ENCODE results near the gene CYP4F3.
"Not testable (repeated sequence)": the region's sequence is repeated elsewhere in the genome, so short reads cannot be mapped to it uniquely, and the experiment has no call there.

CYP4F3 gene

GRCh38 chr19:15607978-15608925 lies 32.4 kb upstream of the CYP4F3 start:
- not testable (repeated sequence) for H3K79me1 ChIP-seq (ENCODE audit: low read length); H3K4me2 ChIP-seq (ENCODE audit: low read length); H3K56ac ChIP-seq (ENCODE audit: low read length); H2BK15ac ChIP-seq (replicated peaks; ENCODE audit: low read depth); H3K36me3 ChIP-seq (ENCODE audit: control insufficient read depth, insufficient read depth, low read length); H3K9ac ChIP-seq (ENCODE audit: low read length); H2BK5ac ChIP-seq (ENCODE audit: low read length); H3K23ac ChIP-seq (ENCODE audit: low read length); H2AK5ac ChIP-seq (ENCODE audit: low read length); DNase-seq; H3K4ac ChIP-seq (ENCODE audit: low read depth, low read length); H3K4me3 ChIP-seq (ENCODE audit: low read length); H4K5ac ChIP-seq (ENCODE audit: low read length); H4K8ac ChIP-seq (ENCODE audit: low read depth, low read length); H3K18ac ChIP-seq (ENCODE audit: low read length); H3K27me3 ChIP-seq (ENCODE audit: insufficient read depth, low read length, poor library complexity); H3K27ac ChIP-seq (ENCODE audit: low read depth, low read length); H2BK120ac ChIP-seq (ENCODE audit: low read depth, low read length); H3K79me2 ChIP-seq (ENCODE audit: control insufficient read depth, insufficient read depth, low read length); H3K4me1 ChIP-seq (ENCODE audit: control insufficient read depth, low read depth, low read length)
- WGBS (ENCODE audit: extremely low coverage, insufficient coverage, low lambda C conversion rate) = no CpG with 5 or more reads among the region's 27 CpGs

- no peaks in the 10 kb centered on the region for H3K4me1 ChIP-seq (ENCODE audit: control insufficient read depth, low read depth, low read length)
- H3K27ac ChIP-seq (ENCODE audit: low read depth, low read length) = no peak overlapping the region
- no peak overlapping the region for H3K23ac ChIP-seq (ENCODE audit: low read length)
- H3K56ac ChIP-seq (ENCODE audit: low read length) = no peak overlapping the region
- no CpG with 5 or more reads among the region's 8 CpGs for WGBS (ENCODE audit: extremely low coverage, insufficient coverage, low lambda C conversion rate)
- H3K27me3 ChIP-seq (ENCODE audit: insufficient read depth, low read length, poor library complexity) = no peaks in the 10 kb centered on the region
- H2BK120ac ChIP-seq (ENCODE audit: low read depth, low read length) = no peak overlapping the region
- no peak overlapping the region for H3K4ac ChIP-seq (ENCODE audit: low read depth, low read length)
- H4K5ac ChIP-seq (ENCODE audit: low read length) = no peak overlapping the region
- H4K8ac ChIP-seq (ENCODE audit: low read depth, low read length) = no peak overlapping the region
- no peaks in the 10 kb centered on the region for H3K36me3 ChIP-seq (ENCODE audit: control insufficient read depth, insufficient read depth, low read length)
- no peak overlapping the region for H3K4me3 ChIP-seq (ENCODE audit: low read length)
- no peak overlapping the region for H3K9ac ChIP-seq (ENCODE audit: low read length)
- no peak for DNase-seq
- no peak overlapping the region for H3K4me2 ChIP-seq (ENCODE audit: low read length)
- no peak overlapping the region for H2BK5ac ChIP-seq (ENCODE audit: low read length)
- H3K18ac ChIP-seq (ENCODE audit: low read length) = no peak overlapping the region
- H3K79me1 ChIP-seq (ENCODE audit: low read length) = no peaks in the 10 kb centered on the region
- no peak overlapping the region for H2AK5ac ChIP-seq (ENCODE audit: low read length)
- no peaks in the 10 kb centered on the region for H3K79me2 ChIP-seq (ENCODE audit: control insufficient read depth, insufficient read depth, low read length)
- H2BK15ac ChIP-seq (replicated peaks; ENCODE audit: low read depth) = no peak overlapping the region
Observed at GRCh38 chr19:15609261-15609660, 31.4 kb upstream of the CYP4F3 start.

- H4K5ac ChIP-seq (ENCODE audit: low read length) = no peak overlapping the region
- H3K4me1 ChIP-seq (ENCODE audit: control insufficient read depth, low read depth, low read length) = no peaks in the 10 kb centered on the region
- H3K36me3 ChIP-seq (ENCODE audit: control insufficient read depth, insufficient read depth, low read length) = no peaks in the 10 kb centered on the region
- no peak overlapping the region for H2BK120ac ChIP-seq (ENCODE audit: low read depth, low read length)
- H3K27ac ChIP-seq (ENCODE audit: low read depth, low read length) = no peak overlapping the region
- H3K18ac ChIP-seq (ENCODE audit: low read length) = no peak overlapping the region
- no peak overlapping the region for H4K8ac ChIP-seq (ENCODE audit: low read depth, low read length)
- no peak overlapping the region for H2AK5ac ChIP-seq (ENCODE audit: low read length)
- no peak overlapping the region for H3K23ac ChIP-seq (ENCODE audit: low read length)
- H3K56ac ChIP-seq (ENCODE audit: low read length) = no peak overlapping the region
- H3K27me3 ChIP-seq (ENCODE audit: insufficient read depth, low read length, poor library complexity) = no peaks in the 10 kb centered on the region
- no peak overlapping the region for H3K4me3 ChIP-seq (ENCODE audit: low read length)
- DNase-seq = no peak
- H2BK15ac ChIP-seq (replicated peaks; ENCODE audit: low read depth) = no peak overlapping the region
- no peak overlapping the region for H3K9ac ChIP-seq (ENCODE audit: low read length)
- H2BK5ac ChIP-seq (ENCODE audit: low read length) = no peak overlapping the region
- no peaks in the 10 kb centered on the region for H3K79me2 ChIP-seq (ENCODE audit: control insufficient read depth, insufficient read depth, low read length)
- no peak overlapping the region for H3K4ac ChIP-seq (ENCODE audit: low read depth, low read length)
- no CpG with 5 or more reads among the region's 5 CpGs for WGBS (ENCODE audit: extremely low coverage, insufficient coverage, low lambda C conversion rate)
- no peak overlapping the region for H3K4me2 ChIP-seq (ENCODE audit: low read length)
- no peaks in the 10 kb centered on the region for H3K79me1 ChIP-seq (ENCODE audit: low read length)
Observed at GRCh38 chr19:15612342-15612741, 28.4 kb upstream of the CYP4F3 start.

- no peak overlapping the region for H3K9ac ChIP-seq (ENCODE audit: low read length)
Observed at GRCh38 chr19:15613338-15613737, 27.4 kb upstream of the CYP4F3 start.

GRCh38 chr19:15614507-15615379 lies 26.0 kb upstream of the CYP4F3 start, which contains the start of gene CYP4F8:
CYP4F8 (plus strand) TSS chr19:15615218; CDS start chr19:15615617, 399 bp downstream.
- Histone ChIP-seq H3K36me3 (ENCODE audit: control insufficient read depth, insufficient read depth, low read length) (no peaks in the 10 kb centered on the region), H2BK15ac (replicated peaks; ENCODE audit: low read depth) (no peak within 1 kb of the TSS), H3K18ac (ENCODE audit: low read length) (no peak within 1 kb of the TSS), H3K56ac (ENCODE audit: low read length) (no peak within 1 kb of the TSS), H3K4ac (ENCODE audit: low read depth, low read length) (no peak within 1 kb of the TSS), H3K27me3 (ENCODE audit: insufficient read depth, low read length, poor library complexity) (no peaks in the 10 kb centered on the region), H2BK5ac (ENCODE audit: low read length) (no peak within 1 kb of the TSS), H3K23ac (ENCODE audit: low read length) (no peak within 1 kb of the TSS), H3K4me3 (ENCODE audit: low read length) (no peak within 1 kb of the TSS), H3K79me1 (ENCODE audit: low read length) (no peaks in the 10 kb centered on the region), H3K4me2 (ENCODE audit: low read length) (no peak within 1 kb of the TSS), H3K27ac (ENCODE audit: low read depth, low read length) (no peak within 1 kb of the TSS), H3K4me1 (ENCODE audit: control insufficient read depth, low read depth, low read length) (no peaks in the 10 kb centered on the region), H2AK5ac (ENCODE audit: low read length) (no peak within 1 kb of the TSS), H2BK120ac (ENCODE audit: low read depth, low read length) (no peak within 1 kb of the TSS), H3K9ac (ENCODE audit: low read length) (no peak within 1 kb of the TSS), H4K5ac (ENCODE audit: low read length) (no peak within 1 kb of the TSS), H4K8ac (ENCODE audit: low read depth, low read length) (no peak within 1 kb of the TSS), H3K79me2 (ENCODE audit: control insufficient read depth, insufficient read depth, low read length) (no peaks in the 10 kb centered on the region)
- no peak for DNase-seq
- WGBS (ENCODE audit: extremely low coverage, insufficient coverage, low lambda C conversion rate) = no CpG with 5 or more reads among the region's 8 CpGs

More at GRCh38 chr19:15613338-15613737, 27.4 kb upstream of the CYP4F3 start:
- H3K56ac ChIP-seq (ENCODE audit: low read length) = no peak overlapping the region
- H3K4me2 ChIP-seq (ENCODE audit: low read length) = no peak overlapping the region
- no peaks in the 10 kb centered on the region for H3K27me3 ChIP-seq (ENCODE audit: insufficient read depth, low read length, poor library complexity)
- no peak overlapping the region for H2AK5ac ChIP-seq (ENCODE audit: low read length)
- H3K4ac ChIP-seq (ENCODE audit: low read depth, low read length) = no peak overlapping the region
- no peak overlapping the region for H2BK120ac ChIP-seq (ENCODE audit: low read depth, low read length)
- H3K4me1 ChIP-seq (ENCODE audit: control insufficient read depth, low read depth, low read length) = no peaks in the 10 kb centered on the region
- H4K8ac ChIP-seq (ENCODE audit: low read depth, low read length) = no peak overlapping the region
- H2BK5ac ChIP-seq (ENCODE audit: low read length) = no peak overlapping the region
- H3K18ac ChIP-seq (ENCODE audit: low read length) = no peak overlapping the region
- WGBS (ENCODE audit: extremely low coverage, insufficient coverage, low lambda C conversion rate) = no CpG with 5 or more reads among the region's 3 CpGs
- H3K79me2 ChIP-seq (ENCODE audit: control insufficient read depth, insufficient read depth, low read length) = no peaks in the 10 kb centered on the region
- H3K4me3 ChIP-seq (ENCODE audit: low read length) = no peak overlapping the region
- no peak for DNase-seq
- H4K5ac ChIP-seq (ENCODE audit: low read length) = no peak overlapping the region
- no peak overlapping the region for H3K23ac ChIP-seq (ENCODE audit: low read length)
- no peak overlapping the region for H2BK15ac ChIP-seq (replicated peaks; ENCODE audit: low read depth)
- H3K79me1 ChIP-seq (ENCODE audit: low read length) = no peaks in the 10 kb centered on the region
- no peaks in the 10 kb centered on the region for H3K36me3 ChIP-seq (ENCODE audit: control insufficient read depth, insufficient read depth, low read length)
- no peak overlapping the region for H3K27ac ChIP-seq (ENCODE audit: low read depth, low read length)

Data from mesendoderm (in vitro differentiated cells).